Stomach (tissue), 9 donors: ENCODE measurements around the gene TXNRD3. TPM values are rescaled to one million over a fixed set of nuclear protein-coding genes. Genes with fewer than 3 reads are reported as not detected.

Source experiments
- DNase-seq, 2 donors: peaks; one replicate each; pipeline versions ENCODE4 v3.0.0 to v3.0.0-alpha.2; 2013 to 2019
- H3K27ac ChIP-seq, 5 donors: fragments of 200-600 bp in 4 of 5; sonication (generic) in 4 of 5; one replicate each; pipeline ENCODE4 v1.5.1; 2013 to 2019; ENCODE audit warnings: mild to moderate bottlenecking in 1 of 5, moderate library complexity in 1 of 5
- H3K27me3 ChIP-seq, 3 donors: fragments of 200-600 bp; sonication (generic); one replicate each; pipeline ENCODE4 v1.5.1; 2017 to 2019; ENCODE audit warnings: mixed run types in 1 of 3
- H3K36me3 ChIP-seq, 4 donors: fragments of 200-600 bp; sonication (generic); 1 replicate in 3 of 4; 2 replicates in 1 of 4; pipeline ENCODE4 v1.5.1; 2016 to 2019
- H3K4me1 ChIP-seq, 4 donors: fragments of 200-600 bp; sonication (generic); one replicate each; pipeline ENCODE4 v1.5.1; 2016 to 2019
- H3K4me3 ChIP-seq, 4 donors: fragments of 200-600 bp; sonication (generic) in 3 of 4; one replicate each; pipeline ENCODE4 v1.5.1; 2016 to 2019; ENCODE audit warnings: mild to moderate bottlenecking in 1 of 4
- H3K9me3 ChIP-seq, 4 donors: fragments of 200-600 bp; sonication (generic); one replicate each; pipeline ENCODE4 v1.5.1; 2016 to 2019
- CTCF ChIP-seq, 7 experiments: fragments of 450-650 bp in 4 of 7; fragments of 200-600 bp in 3 of 7; sonication (generic) in 3 of 7; IDR thresholded peaks; one replicate each; pipeline ENCODE4 v1.5.1; 2016 to 2019; ENCODE audit warnings: antibody characterized with exemption in 7 of 7, control low read depth in 2 of 7, mild to moderate bottlenecking in 1 of 7
- EP300 ChIP-seq: sonication (generic); formaldehyde crosslinking; IDR thresholded peaks from one replicate; pipeline ENCODE4 v1.6.1; 2017; ENCODE audit warnings: antibody characterized with exemption
- POLR2A ChIP-seq, 4 donors: fragments of 450-650 bp; IDR thresholded peaks; one replicate each; pipeline ENCODE4 v1.6.1; 2016; ENCODE audit warnings: antibody characterized with exemption in 4 of 4, control low read depth in 2 of 4, mild to moderate bottlenecking in 1 of 4, moderate library complexity in 1 of 4
- POLR2AphosphoS5 ChIP-seq, 3 donors: sonication (generic); formaldehyde crosslinking; IDR thresholded peaks; one replicate each; pipeline ENCODE4 v1.6.1; 2016; ENCODE audit warnings: antibody characterized with exemption in 3 of 3
- WGBS, 5 donors: extraction: QIAGEN DNeasy Blood & Tissue Kit in 3 of 5; methylation state at CpG; one replicate each; pipeline versions ENCODE4 v1.1.5 to v1.1.7; 2013 to 2018; 5-methylcytosine and 5-hydroxymethylcytosine counted together
- intact Hi-C: fragments of 100-400 bp; cut with DNase I; formaldehyde crosslinking; loops from one replicate; pipeline ENCODE4 v1.15.1; 2023; ENCODE audit warnings: low total_unique reads
- polyA plus RNA-seq, 3 donors: library from polyadenylated mRNA; stranded (reverse); fragments of 200-250 nt; gene quantifications; one replicate each; pipeline ENCODE4 v1.2.3, GENCODE V29; 2013
- total RNA-seq, 5 donors: library from RNA; depleted of rRNA; stranded (reverse); fragments of >200 nt; gene quantifications; one replicate each; pipeline versions ENCODE4 v1.1.0 to v1.2.3, GENCODE V29; 2014 to 2016
- donor health status: healthy with polysubstance abuse.
- donor health status: Bipolar disorder and iron deficiency.
- donor health status: healthy.

The TXNRD3 gene
- total and polyA plus RNA-seq, 8 donors = 0.58 to 62.3 (median 9.5) TPM

- Histone ChIP-seq H3K4me3 (no peak overlapping the region), H3K9me3 (no peaks in the 10 kb centered on the region), H3K27ac (no peak overlapping the region), H3K27me3 (peaks cover 0 to 3% (median 0%) of the 10 kb centered on the region in 3 donors), H3K4me1 (peaks cover 0 to 6% (median 0%) of the 10 kb centered on the region in 4 donors), H3K36me3 (no peaks in the 10 kb centered on the region)
- TF ChIP-seq POLR2AphosphoS5 (IDR thresholded peaks at IDR 0.05) (no peak), EP300 (no peak), CTCF (IDR thresholded peaks at IDR 0.05) (no peak), POLR2A (IDR thresholded peaks at IDR 0.05) (no peak)
- intact Hi-C loops = loop anchor here (10.0 kb wide), 1 partner anchor 859 kb away; no protein-coding TSS in a partner anchor
- WGBS, 5 donors = 49 to 55% (median 52%) methylated on average over 2 of the region's 2 CpGs
- DNase-seq = no peak
Measured at GRCh38 chr3:126685493-126685892, 30.6 kb upstream of the TXNRD3 start.

GRCh38 chr3:126685021-126685420 is 30.1 kb upstream of the TXNRD3 start:
- Histone ChIP-seq H3K4me3 (no peak overlapping the region), H3K27ac (no peak overlapping the region), H3K4me1 (peaks cover 0 to 6% (median 0%) of the 10 kb centered on the region in 4 donors), H3K36me3 (no peaks in the 10 kb centered on the region), H3K27me3 (peaks cover 0 to 3% (median 0%) of the 10 kb centered on the region in 3 donors), H3K9me3 (no peaks in the 10 kb centered on the region)
- WGBS, 5 donors = 60 to 79% (median 74%) methylated on average over 3 of the region's 3 CpGs
- TF ChIP-seq POLR2A (IDR thresholded peaks at IDR 0.05) = no peak
- no peak for TF ChIP-seq EP300
- TF ChIP-seq POLR2AphosphoS5 (IDR thresholded peaks at IDR 0.05) = no peak
- TF ChIP-seq CTCF (IDR thresholded peaks at IDR 0.05) = no peak
- intact Hi-C loops = loop anchor here (10.0 kb wide), 1 partner anchor 860 kb away; no protein-coding TSS in a partner anchor
- no peak for DNase-seq

- no peaks in the 10 kb centered on the region for H3K9me3 ChIP-seq
- no peak overlapping the region for H3K4me3 ChIP-seq
- no peak for TF ChIP-seq POLR2A (IDR thresholded peaks at IDR 0.05)
- no peak for TF ChIP-seq CTCF (IDR thresholded peaks at IDR 0.05)
- no peak for TF ChIP-seq EP300
- no peak for TF ChIP-seq POLR2AphosphoS5 (IDR thresholded peaks at IDR 0.05)
- intact Hi-C loops = loop anchor here (10.0 kb wide), 1 partner anchor 861 kb away; no protein-coding TSS in a partner anchor
- 55 to 61% (median 58%) methylated on average over 7 of the region's 7 CpGs for WGBS, 5 donors
- DNase-seq = peak in 1 of 2 donors; percentile 59
- no peaks in the 10 kb centered on the region for H3K36me3 ChIP-seq
- H3K4me1 ChIP-seq = peaks cover 0 to 9% (median 3%) of the 10 kb centered on the region in 4 donors
- no peak overlapping the region for H3K27ac ChIP-seq
- H3K27me3 ChIP-seq = peaks cover 0 to 5% (median 0%) of the 10 kb centered on the region in 3 donors
Measured at GRCh38 chr3:126684218-126684751, 29.4 kb upstream of the TXNRD3 start.

GRCh38 chr3:126683069-126683468 is 28.1 kb upstream of the TXNRD3 start:
- no peaks in the 10 kb centered on the region for H3K9me3 ChIP-seq
- H3K4me3 ChIP-seq = no peak overlapping the region
- intact Hi-C loops = loop anchor here (10.0 kb wide), 1 partner anchor 862 kb away; no protein-coding TSS in a partner anchor
- H3K27ac ChIP-seq = no peak overlapping the region
- peaks cover 0 to 17% (median 8%) of the 10 kb centered on the region in 3 donors for H3K27me3 ChIP-seq
- peaks cover 3 to 14% (median 8%) of the 10 kb centered on the region in 4 donors for H3K4me1 ChIP-seq
- DNase-seq = no peak
- TF ChIP-seq POLR2AphosphoS5 (IDR thresholded peaks at IDR 0.05) (no peak), POLR2A (IDR thresholded peaks at IDR 0.05) (no peak), EP300 (no peak), CTCF (IDR thresholded peaks at IDR 0.05) (no peak)
- 67 to 75% (median 69%) methylated on average over 5 of the region's 5 CpGs for WGBS, 5 donors
- no peaks in the 10 kb centered on the region for H3K36me3 ChIP-seq
